Lower lobe of right lung (tissue), 2 donors: Measurements from ENCODE around the gene OGFOD1. TPM values are rescaled to one million over a fixed set of nuclear protein-coding genes. Genes with fewer than 3 reads are reported as not detected.

ENCODE experiments used
- ATAC-seq, 2 donors: fragments of 200-7000 bp; cut with Tn5 transposase; one replicate each; pipeline ENCODE4 v1.9.1; 2020 to 2022; ENCODE audit warnings: mild to moderate bottlenecking in 2 of 2, moderate library complexity in 2 of 2
- DNase-seq: peaks from one replicate; pipeline ENCODE4 v3.0.0-alpha.2; 2020
- H3K27ac ChIP-seq: fragments of 200-600 bp; one replicate; pipeline ENCODE4 v1.8.0; 2022
- H3K27me3 ChIP-seq: fragments of 200-600 bp; one replicate; pipeline ENCODE4 v1.8.0; 2022; ENCODE audit warnings: low read depth
- H3K36me3 ChIP-seq: fragments of 200-600 bp; one replicate; pipeline ENCODE4 v1.8.0; 2022; ENCODE audit warnings: mild to moderate bottlenecking
- H3K4me1 ChIP-seq: fragments of 200-600 bp; one replicate; pipeline ENCODE4 v1.8.0; 2022
- H3K4me3 ChIP-seq: fragments of 200-600 bp; one replicate; pipeline ENCODE4 v1.8.0; 2022; ENCODE audit warnings: mild to moderate bottlenecking
- H3K9me3 ChIP-seq: fragments of 200-600 bp; one replicate; pipeline ENCODE4 v1.8.0; 2022
- CTCF ChIP-seq: fragments of 200-600 bp; IDR thresholded peaks from one replicate; pipeline ENCODE4 v1.8.0; 2022; ENCODE audit warnings: antibody characterized with exemption, mild to moderate bottlenecking
- intact Hi-C: fragments of 100-400 bp; cut with DNase I; formaldehyde crosslinking; loops from one replicate; pipeline ENCODE4 v1.11.0; 2022
- total RNA-seq: library from RNA; stranded (reverse); fragmentation: NEBNext Ultra II Directional; extraction: Animal tissue kit (Norgen Biotek cat#: 25700); gene quantifications from one replicate; pipeline ENCODE4 v1.2.1, GENCODE V29; 2021
- donor health status: DM: no; HTN: yes; CAD: no; lungs with severe emphysema.

OGFOD1 gene
- total RNA-seq, 1 donor from 2014 or later = 26.8 TPM

GRCh38 chr16:56463153-56463552 is 11.8 kb downstream of the OGFOD1 start:
- Histone ChIP-seq H3K27ac (no peak overlapping the region), H3K4me1 (no peaks in the 10 kb centered on the region), H3K36me3 (peaks cover 95% of the 10 kb centered on the region), H3K27me3 (no peaks in the 10 kb centered on the region), H3K9me3 (no peaks in the 10 kb centered on the region), H3K4me3 (no peak overlapping the region)
- intact Hi-C loops = no loop called here
- no peak for DNase-seq
- no peak for TF ChIP-seq CTCF
- ATAC-seq = no peak

DNA sequence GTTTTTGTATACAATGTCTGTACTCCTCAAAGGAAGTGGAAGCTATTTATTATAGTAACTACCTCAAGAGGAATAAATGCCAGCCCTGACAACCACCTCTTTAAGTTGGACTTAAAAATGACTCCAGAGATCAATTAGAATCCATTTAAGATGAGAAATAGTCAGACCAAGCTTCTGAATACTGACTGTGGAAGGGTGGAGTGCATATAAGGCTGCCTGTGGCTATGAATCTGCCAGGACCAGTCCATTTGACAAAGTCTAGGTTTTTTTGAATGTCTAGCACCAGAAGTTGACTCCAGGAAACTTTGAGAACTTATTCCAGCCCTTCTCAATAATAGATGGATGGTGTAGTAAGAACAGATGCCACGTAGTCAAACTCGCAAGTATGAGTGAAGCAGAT is 15.0 kb downstream of the OGFOD1 start:
- intact Hi-C loops = no loop called here
- Histone ChIP-seq H3K4me3 (no peak overlapping the region), H3K4me1 (no peaks in the 10 kb centered on the region), H3K27me3 (no peaks in the 10 kb centered on the region), H3K9me3 (no peaks in the 10 kb centered on the region), H3K27ac (no peak overlapping the region), H3K36me3 (peaks cover 95% of the 10 kb centered on the region)
- ATAC-seq = no peak
- no peak for TF ChIP-seq CTCF
- no peak for DNase-seq

DNA sequence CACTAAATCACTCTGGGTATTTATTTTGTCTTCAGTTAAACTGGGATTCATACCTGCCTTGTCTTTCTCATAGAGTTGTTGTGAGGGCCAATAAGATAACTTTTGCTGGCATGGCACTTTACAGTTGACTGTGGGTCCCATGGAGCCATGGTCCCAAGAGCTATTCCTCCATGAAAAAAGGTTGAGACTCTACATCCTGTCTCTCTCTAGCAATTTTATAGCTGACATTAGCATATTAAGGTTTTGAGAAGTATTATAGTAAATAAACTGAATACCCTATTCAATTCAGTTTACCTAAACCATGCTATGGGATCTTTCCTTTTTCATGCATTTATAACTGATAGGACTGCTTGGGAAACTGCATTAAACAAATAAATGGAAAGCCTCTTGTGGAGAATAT is 17.4 kb downstream of the OGFOD1 start:
- Histone ChIP-seq H3K4me1 (no peaks in the 10 kb centered on the region), H3K36me3 (peaks cover 99% of the 10 kb centered on the region), H3K9me3 (no peaks in the 10 kb centered on the region), H3K4me3 (no peak overlapping the region), H3K27ac (no peak overlapping the region), H3K27me3 (no peaks in the 10 kb centered on the region)
- intact Hi-C loops = no loop called here
- TF ChIP-seq CTCF = no peak
- no peak for DNase-seq
- no peak for ATAC-seq

DNA sequence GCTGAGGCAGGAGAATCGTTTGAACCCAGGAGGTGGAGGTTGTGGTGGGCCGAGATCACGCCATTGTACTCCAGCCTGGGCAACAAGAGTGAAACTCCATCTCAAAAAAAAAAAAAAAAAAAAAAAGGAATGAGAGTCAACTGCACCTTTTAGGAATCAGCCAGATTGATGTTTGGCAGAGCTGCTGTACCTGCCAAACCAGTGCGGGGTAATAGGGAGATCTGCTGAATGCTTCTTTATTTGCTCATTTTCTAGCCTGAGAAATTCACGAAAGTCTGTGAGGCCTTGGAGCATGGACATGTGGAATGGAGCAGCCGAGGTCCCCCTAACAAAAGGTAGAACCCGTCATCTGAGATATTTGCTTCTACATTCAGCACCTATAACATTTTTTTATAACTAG is 18.4 kb downstream of the OGFOD1 start:
- Histone ChIP-seq H3K27me3 (no peaks in the 10 kb centered on the region), H3K9me3 (no peaks in the 10 kb centered on the region), H3K36me3 (peaks cover 99% of the 10 kb centered on the region), H3K27ac (no peak overlapping the region), H3K4me3 (no peak overlapping the region), H3K4me1 (no peaks in the 10 kb centered on the region)
- intact Hi-C loops = no loop called here
- no peak for DNase-seq
- no peak for ATAC-seq
- TF ChIP-seq CTCF = no peak

DNA sequence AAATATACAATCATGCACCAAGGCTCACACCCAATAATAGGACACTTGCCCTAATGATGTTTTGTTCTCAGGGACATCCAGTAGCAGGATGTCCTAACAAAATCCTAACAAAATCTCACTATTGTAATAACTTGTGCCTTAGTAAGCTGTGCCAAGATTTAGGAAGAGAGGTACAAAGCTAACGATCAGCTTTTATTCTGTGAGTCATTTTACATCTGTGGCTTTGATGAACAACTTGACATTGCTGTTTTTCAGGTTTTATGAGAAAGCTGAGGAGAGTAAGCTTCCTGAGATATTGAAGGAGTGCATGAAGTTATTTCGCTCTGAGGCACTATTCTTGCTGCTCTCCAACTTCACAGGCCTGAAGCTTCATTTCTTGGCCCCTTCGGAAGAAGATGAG is 18.9 kb downstream of the OGFOD1 start:
- TF ChIP-seq CTCF = no peak
- intact Hi-C loops = no loop called here
- no peak overlapping the region for H3K27ac ChIP-seq
- no peaks in the 10 kb centered on the region for H3K27me3 ChIP-seq
- no peaks in the 10 kb centered on the region for H3K9me3 ChIP-seq
- DNase-seq (no peak), ATAC-seq (no peak)
- no peak overlapping the region for H3K4me3 ChIP-seq
- H3K36me3 ChIP-seq = peaks cover 99% of the 10 kb centered on the region
- no peaks in the 10 kb centered on the region for H3K4me1 ChIP-seq

DNA sequence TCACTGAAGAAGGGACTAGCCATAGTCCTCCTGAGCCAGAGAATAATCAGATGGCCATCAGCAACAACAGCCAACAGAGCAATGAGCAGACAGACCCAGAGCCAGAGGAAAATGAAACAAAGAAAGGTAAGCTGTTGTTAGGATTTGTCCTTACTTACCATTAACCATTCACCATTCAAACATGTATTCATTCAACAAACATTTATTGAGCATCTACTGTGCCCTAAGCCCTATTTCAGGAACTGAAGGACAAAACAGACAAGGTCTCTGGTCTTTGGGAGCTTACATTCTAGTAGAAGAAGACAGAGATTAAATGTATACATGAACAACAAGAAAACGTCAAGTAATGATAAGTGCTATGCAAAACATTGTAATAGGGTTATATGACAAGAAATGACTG is 19.3 kb downstream of the OGFOD1 start:
- Histone ChIP-seq H3K4me1 (no peaks in the 10 kb centered on the region), H3K36me3 (peaks cover 99% of the 10 kb centered on the region), H3K27ac (no peak overlapping the region), H3K9me3 (no peaks in the 10 kb centered on the region), H3K27me3 (no peaks in the 10 kb centered on the region), H3K4me3 (no peak overlapping the region)
- no peak for DNase-seq
- no peak for TF ChIP-seq CTCF
- intact Hi-C loops = no loop called here
- no peak for ATAC-seq
